Choroid plexus epithelial cell (primary cell): ENCODE measurements around the gene EIF3D.

Experiments used
- DNase-seq: peaks from one replicate; pipeline ENCODE4 v3.0.0-alpha.2; 2010; ENCODE audit warnings: low read depth
- H3K4me3 ChIP-seq: 2 replicates; pipeline ENCODE4 v1.5.1; 2011; ENCODE audit warnings: low read depth, mild to moderate bottlenecking, control low read depth, low read length, moderate library complexity
- CTCF ChIP-seq: conservative IDR thresholded peaks from 2 replicates; pipeline ENCODE4 v1.5.1; 2011; ENCODE audit warnings: low read depth, mild to moderate bottlenecking, control low read depth, inconsistent platforms, low read length, moderate library complexity

The EIF3D gene

GRCh38 chr22:36528795-36529751 lies at the start of gene EIF3D:
Gene EIF3D, minus strand, starts transcription at chr22:36529166. Its CDS starts 3,045 bp downstream, at chr22:36526121.
- DNase-seq: peak; percentile 100
- TF ChIP-seq CTCF: no peak
- peak within 1 kb of the TSS; percentile 93 for H3K4me3 ChIP-seq

- no peak for TF ChIP-seq CTCF
- DNase-seq: no peak
- H3K4me3 ChIP-seq: no peak overlapping the region
Measured at GRCh38 chr22:36578619-36579018, 49.7 kb upstream of the EIF3D start.

GRCh38 chr22:36577019-36577418 lies 48.1 kb upstream of the EIF3D start:
- peak; percentile 16 for TF ChIP-seq CTCF
- DNase-seq: peak; percentile 93
- H3K4me3 ChIP-seq: no peak overlapping the region

GRCh38 chr22:36574728-36575127 lies 45.8 kb upstream of the EIF3D start:
- no peak for DNase-seq
- no peak overlapping the region for H3K4me3 ChIP-seq
- TF ChIP-seq CTCF: no peak

GRCh38 chr22:36573815-36574363 lies 44.9 kb upstream of the EIF3D start:
- H3K4me3 ChIP-seq: no peak overlapping the region
- DNase-seq: no peak
- no peak for TF ChIP-seq CTCF

- no peak overlapping the region for H3K4me3 ChIP-seq
- no peak for DNase-seq
- no peak for TF ChIP-seq CTCF
Measured at GRCh38 chr22:36571991-36572390, 43.0 kb upstream of the EIF3D start.

- no peak overlapping the region for H3K4me3 ChIP-seq
- peak; percentile 55 for DNase-seq
- peak; percentile 66 for TF ChIP-seq CTCF
Measured at GRCh38 chr22:36569999-36570398, 41.0 kb upstream of the EIF3D start.
